Glutamatergic neuron (in vitro differentiated cells): Measurements from ENCODE around the gene OTULIN. TPM values are rescaled to one million over a fixed set of nuclear protein-coding genes. Genes with fewer than 3 reads are reported as not detected.
A peak's percentile ranks its signal among the peaks of the same experiment; 100 is the strongest.

Source experiments
- DNase-seq: peaks from one replicate; pipeline ENCODE4 v3.0.0; 2022
- H3K27ac Mint-ChIP-seq: one replicate; pipeline ENCODE4 v1.8.0; 2020; ENCODE audit warnings: mild to moderate bottlenecking, mixed read lengths, inconsistent platforms; ENCODE audit not compliant: unreplicated experiment
- H3K27me3 Mint-ChIP-seq: one replicate; pipeline ENCODE4 v1.8.0; 2020; ENCODE audit warnings: mild to moderate bottlenecking, moderate library complexity, mixed read lengths, inconsistent platforms; ENCODE audit not compliant: unreplicated experiment
- H3K36me3 Mint-ChIP-seq: one replicate; pipeline ENCODE4 v1.8.0; 2020; ENCODE audit warnings: mild to moderate bottlenecking, mixed read lengths, inconsistent platforms; ENCODE audit not compliant: unreplicated experiment
- H3K4me1 Mint-ChIP-seq: one replicate; pipeline ENCODE4 v1.8.0; 2020; ENCODE audit warnings: mild to moderate bottlenecking, low read depth, mixed read lengths, inconsistent platforms; ENCODE audit not compliant: unreplicated experiment
- H3K4me3 Mint-ChIP-seq: one replicate; pipeline ENCODE4 v1.8.0; 2020; ENCODE audit warnings: mild to moderate bottlenecking, mixed read lengths, inconsistent platforms; ENCODE audit not compliant: unreplicated experiment
- H3K9me3 Mint-ChIP-seq: one replicate; pipeline ENCODE4 v1.8.0; 2020; ENCODE audit warnings: mild to moderate bottlenecking, moderate library complexity, mixed read lengths, inconsistent platforms; ENCODE audit not compliant: unreplicated experiment
- total RNA-seq: library from RNA; stranded (reverse); fragmentation: NEBNext Ultra II Directional; extraction: Animal tissue kit (Norgen Biotek cat#: 25700); gene quantifications from one replicate; pipeline ENCODE4 v1.2.1, GENCODE V29; 2021; ENCODE audit not compliant: unreplicated experiment
- TF ChIP-seq, protein P1 (sequence below): fragments of 200-600 bp; sonication (generic); IDR thresholded peaks from one replicate; pipeline ENCODE4 v1.5.0; 2021; ENCODE audit not compliant: partially characterized antibody, unreplicated experiment

OTULIN gene
- total RNA-seq, 1 donor from 2014 or later = 17.7 TPM

DNA sequence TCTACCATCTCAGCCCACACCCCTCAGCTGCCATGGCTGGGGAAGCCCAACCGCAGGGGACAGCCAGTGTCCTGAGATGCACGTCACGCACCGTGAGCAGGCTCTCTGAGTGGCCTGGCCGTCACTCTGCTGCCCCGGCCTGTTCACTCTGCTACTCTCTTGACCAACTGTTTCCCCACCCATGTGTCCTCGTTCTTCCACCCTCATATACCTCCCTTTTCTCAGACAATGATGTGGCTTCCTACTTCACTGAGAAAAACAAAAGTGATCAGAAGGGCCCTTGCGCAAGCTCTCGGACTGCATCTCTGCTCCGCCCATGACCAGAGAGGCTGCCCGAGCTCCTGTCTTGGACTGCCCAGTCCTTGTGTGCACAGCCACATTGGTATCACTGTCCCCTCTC, 47.6 kb downstream of the OTULIN start:
- H3K27ac Mint-ChIP-seq = peak overlapping the region; percentile 49
- TF ChIP-seq, protein P1, sequence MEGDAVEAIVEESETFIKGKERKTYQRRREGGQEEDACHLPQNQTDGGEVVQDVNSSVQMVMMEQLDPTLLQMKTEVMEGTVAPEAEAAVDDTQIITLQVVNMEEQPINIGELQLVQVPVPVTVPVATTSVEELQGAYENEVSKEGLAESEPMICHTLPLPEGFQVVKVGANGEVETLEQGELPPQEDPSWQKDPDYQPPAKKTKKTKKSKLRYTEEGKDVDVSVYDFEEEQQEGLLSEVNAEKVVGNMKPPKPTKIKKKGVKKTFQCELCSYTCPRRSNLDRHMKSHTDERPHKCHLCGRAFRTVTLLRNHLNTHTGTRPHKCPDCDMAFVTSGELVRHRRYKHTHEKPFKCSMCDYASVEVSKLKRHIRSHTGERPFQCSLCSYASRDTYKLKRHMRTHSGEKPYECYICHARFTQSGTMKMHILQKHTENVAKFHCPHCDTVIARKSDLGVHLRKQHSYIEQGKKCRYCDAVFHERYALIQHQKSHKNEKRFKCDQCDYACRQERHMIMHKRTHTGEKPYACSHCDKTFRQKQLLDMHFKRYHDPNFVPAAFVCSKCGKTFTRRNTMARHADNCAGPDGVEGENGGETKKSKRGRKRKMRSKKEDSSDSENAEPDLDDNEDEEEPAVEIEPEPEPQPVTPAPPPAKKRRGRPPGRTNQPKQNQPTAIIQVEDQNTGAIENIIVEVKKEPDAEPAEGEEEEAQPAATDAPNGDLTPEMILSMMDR = no peak
- no peak overlapping the region for H3K4me3 Mint-ChIP-seq
- peaks cover 3% of the 10 kb centered on the region for H3K27me3 Mint-ChIP-seq
- H3K36me3 Mint-ChIP-seq = peaks cover 16% of the 10 kb centered on the region
- H3K9me3 Mint-ChIP-seq = peaks cover 12% of the 10 kb centered on the region
- DNase-seq = no peak
- H3K4me1 Mint-ChIP-seq = peaks cover 34% of the 10 kb centered on the region

DNA sequence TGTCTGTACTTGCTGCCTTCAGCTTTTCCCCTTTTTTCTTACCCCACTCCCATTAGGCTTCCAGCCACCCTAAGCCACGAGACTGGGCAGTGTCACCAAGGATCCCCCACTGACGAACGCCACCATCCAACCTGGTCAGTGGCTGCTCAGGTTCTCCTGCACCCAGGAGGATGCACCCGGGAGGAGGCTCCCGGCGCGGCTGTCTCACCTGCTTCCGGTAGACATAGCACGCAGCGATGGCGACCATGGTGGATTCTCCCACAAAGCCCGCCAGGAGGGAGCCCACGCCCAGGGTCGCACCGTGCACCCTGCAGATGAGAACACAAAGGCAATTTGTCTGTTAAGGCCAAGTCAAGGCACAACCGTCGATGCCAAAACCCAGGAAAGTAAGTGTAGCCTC, 48.1 kb downstream of the OTULIN start:
- no peak for DNase-seq
- Mint-ChIP-seq H3K27ac (no peak overlapping the region), H3K36me3 (peaks cover 19% of the 10 kb centered on the region), H3K4me1 (peaks cover 36% of the 10 kb centered on the region), H3K27me3 (peaks cover 3% of the 10 kb centered on the region), H3K4me3 (no peak overlapping the region), H3K9me3 (peaks cover 12% of the 10 kb centered on the region)
- TF ChIP-seq, protein P1 = no peak

DNA sequence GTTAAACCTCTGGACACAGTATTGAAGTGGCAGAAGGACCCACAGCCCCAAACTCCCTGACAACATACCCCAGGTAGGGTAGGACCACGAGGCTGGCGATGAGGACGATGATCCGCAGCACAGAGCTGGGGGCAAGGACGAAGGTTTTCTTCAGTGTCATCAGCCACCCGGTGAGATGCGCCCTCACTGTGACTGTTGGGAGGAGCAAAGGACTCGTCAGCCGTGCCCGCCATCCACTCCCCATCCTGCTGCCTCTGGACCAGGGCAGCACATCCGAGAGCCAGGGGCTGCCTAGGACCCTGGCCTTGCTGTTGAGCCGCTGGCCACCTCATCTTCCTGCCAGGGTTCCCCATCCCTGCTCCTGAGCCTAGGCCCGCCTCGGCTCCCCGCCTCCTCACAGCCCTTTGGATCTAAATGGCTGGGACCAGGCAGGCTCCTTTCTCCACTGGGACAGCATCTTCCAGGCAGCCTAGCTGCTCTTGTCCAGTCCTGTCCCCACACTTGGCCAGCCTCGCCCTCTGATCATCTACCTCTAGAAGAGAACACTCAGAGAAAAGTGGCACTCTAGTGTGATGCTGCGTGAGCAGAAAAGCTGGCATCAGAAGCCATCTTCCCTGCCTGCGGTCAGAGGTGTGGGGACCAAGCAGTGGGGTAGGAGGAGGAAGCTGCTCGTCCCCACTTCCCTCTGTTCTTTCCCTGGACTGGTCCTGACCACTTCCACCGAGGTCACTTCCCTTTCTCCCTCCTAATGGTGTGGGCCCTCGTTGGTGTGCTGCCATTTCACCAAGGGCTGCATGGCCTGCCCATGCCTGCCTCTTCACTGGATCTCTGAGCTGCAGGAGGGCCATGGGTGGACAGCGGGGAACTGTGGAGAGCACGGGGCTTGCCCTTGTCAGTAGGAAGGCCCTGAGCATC, 49.2 kb downstream of the OTULIN start:
- TF ChIP-seq, protein P1 = no peak
- DNase-seq = no peak
- H3K9me3 Mint-ChIP-seq = peaks cover 13% of the 10 kb centered on the region
- no peak overlapping the region for H3K27ac Mint-ChIP-seq
- H3K27me3 Mint-ChIP-seq = peaks cover 3% of the 10 kb centered on the region
- peaks cover 30% of the 10 kb centered on the region for H3K36me3 Mint-ChIP-seq
- peaks cover 34% of the 10 kb centered on the region for H3K4me1 Mint-ChIP-seq
- no peak overlapping the region for H3K4me3 Mint-ChIP-seq

DNA sequence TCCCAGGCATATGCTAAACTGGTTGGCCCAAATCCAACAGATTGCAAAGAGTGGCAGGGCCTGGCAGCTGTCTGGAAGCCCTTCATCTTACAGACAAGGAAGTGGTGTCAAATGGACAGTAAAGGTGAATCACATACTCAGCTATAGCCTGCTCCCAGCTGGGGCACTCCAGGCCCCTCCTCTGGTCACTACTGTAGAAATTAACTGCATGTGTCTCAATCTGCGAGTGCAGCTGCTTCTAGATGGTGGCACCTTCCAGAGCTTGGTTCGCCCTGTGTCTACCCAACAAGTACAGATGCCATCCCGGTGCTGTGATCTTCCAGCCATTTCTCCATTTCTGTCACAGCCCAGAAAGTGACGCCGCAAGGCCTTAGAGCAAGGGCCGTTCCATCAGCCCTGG, 50.2 kb downstream of the OTULIN start:
- TF ChIP-seq, protein P1 = no peak
- Mint-ChIP-seq H3K36me3 (peaks cover 40% of the 10 kb centered on the region), H3K27ac (no peak overlapping the region), H3K4me3 (no peak overlapping the region), H3K9me3 (peaks cover 17% of the 10 kb centered on the region), H3K4me1 (peaks cover 31% of the 10 kb centered on the region), H3K27me3 (peaks cover 8% of the 10 kb centered on the region)
- DNase-seq = no peak

DNA sequence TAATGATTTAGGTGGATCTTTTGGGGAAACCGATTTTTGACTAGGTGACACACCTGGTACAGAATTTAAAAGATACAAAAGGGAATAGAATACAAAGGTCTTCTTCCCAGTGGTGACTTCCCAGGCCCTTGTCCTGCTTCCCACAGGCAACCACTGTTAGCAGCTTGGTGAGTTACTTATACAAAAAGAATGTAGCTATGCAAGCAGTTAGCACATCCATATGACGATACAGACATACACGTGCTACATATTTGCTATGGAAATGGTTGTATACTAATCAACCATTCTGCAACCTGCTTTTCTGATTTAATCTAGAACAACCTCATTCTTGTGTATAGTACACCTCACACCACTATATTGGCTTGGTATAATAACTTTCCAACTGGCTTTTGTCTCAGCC, 51.0 kb downstream of the OTULIN start:
- peaks cover 8% of the 10 kb centered on the region for H3K27me3 Mint-ChIP-seq
- DNase-seq = no peak
- H3K27ac Mint-ChIP-seq = no peak overlapping the region
- H3K4me3 Mint-ChIP-seq = no peak overlapping the region
- H3K9me3 Mint-ChIP-seq = peaks cover 13% of the 10 kb centered on the region
- TF ChIP-seq, protein P1 = no peak
- H3K36me3 Mint-ChIP-seq = peaks cover 40% of the 10 kb centered on the region
- H3K4me1 Mint-ChIP-seq = peaks cover 24% of the 10 kb centered on the region
